Prostate gland (tissue), 2 donors: Measurements from ENCODE around the gene AKAP17A. TPM values are rescaled to one million over a fixed set of nuclear protein-coding genes. Genes with fewer than 3 reads are reported as not detected.

Source experiments
- DNase-seq: peaks from one replicate; pipeline ENCODE4 v3.0.0-alpha.2; 2019; ENCODE audit warnings: low spot score
- H3K27ac ChIP-seq, 2 donors: fragments of 200-600 bp; sonication (generic); 2 replicates each; pipeline ENCODE4 v1.5.1; 2017 to 2019
- H3K27me3 ChIP-seq: fragments of 200-600 bp; sonication (generic); replicated peaks from 2 replicates; pipeline ENCODE4 v1.5.1; 2019; ENCODE audit not compliant: insufficient read depth
- H3K36me3 ChIP-seq, 2 donors: fragments of 200-600 bp; sonication (generic); 1 replicate in 1 of 2; 2 replicates in 1 of 2; pipeline versions ENCODE4 v1.5.1 to v1.8.1; 2017 to 2019
- H3K4me1 ChIP-seq: fragments of 200-600 bp; sonication (generic); replicated peaks from 2 replicates; pipeline ENCODE4 v1.5.1; 2019
- H3K4me3 ChIP-seq, 2 donors: fragments of 200-600 bp; sonication (generic); 2 replicates each; pipeline ENCODE4 v1.5.1; 2017 to 2019
- H3K9me3 ChIP-seq: fragments of 200-600 bp; sonication (generic); 2 replicates; pipeline ENCODE4 v1.5.1; 2017
- CTCF ChIP-seq, 4 experiments: fragments of 200-600 bp in 2 of 4; fragments of 450-650 bp in 2 of 4; sonication (generic) in 2 of 4; IDR thresholded peaks; 1 replicate in 3 of 4; 2 replicates in 1 of 4; pipeline ENCODE4 v1.5.1; 2016 to 2019; ENCODE audit warnings: antibody characterized with exemption in 4 of 4, mild to moderate bottlenecking in 2 of 4, moderate library complexity in 2 of 4
- POLR2A ChIP-seq: fragments of 450-650 bp; IDR thresholded peaks from one replicate; pipeline ENCODE4 v1.6.1; 2016; ENCODE audit warnings: antibody characterized with exemption, mild to moderate bottlenecking
- POLR2AphosphoS5 ChIP-seq: sonication (generic); formaldehyde crosslinking; IDR thresholded peaks from one replicate; pipeline ENCODE4 v1.6.1; 2017; ENCODE audit warnings: antibody characterized with exemption
- WGBS: methylation state at CpG from one replicate; pipeline ENCODE4 v1.1.5; 2018; 5-methylcytosine and 5-hydroxymethylcytosine counted together
- intact Hi-C: fragments of 100-400 bp; cut with DNase I; formaldehyde crosslinking; loops from one replicate; pipeline ENCODE4 v1.14.2; 2022
- total RNA-seq, 2 donors: library from RNA; depleted of rRNA; stranded (reverse); fragments of >200 nt; gene quantifications; one replicate each; pipeline ENCODE4 v1.1.0, GENCODE V29; 2016

AKAP17A gene
- total RNA-seq, 2 donors from 2014 or later = 45.5 to 97.7 TPM

DNA sequence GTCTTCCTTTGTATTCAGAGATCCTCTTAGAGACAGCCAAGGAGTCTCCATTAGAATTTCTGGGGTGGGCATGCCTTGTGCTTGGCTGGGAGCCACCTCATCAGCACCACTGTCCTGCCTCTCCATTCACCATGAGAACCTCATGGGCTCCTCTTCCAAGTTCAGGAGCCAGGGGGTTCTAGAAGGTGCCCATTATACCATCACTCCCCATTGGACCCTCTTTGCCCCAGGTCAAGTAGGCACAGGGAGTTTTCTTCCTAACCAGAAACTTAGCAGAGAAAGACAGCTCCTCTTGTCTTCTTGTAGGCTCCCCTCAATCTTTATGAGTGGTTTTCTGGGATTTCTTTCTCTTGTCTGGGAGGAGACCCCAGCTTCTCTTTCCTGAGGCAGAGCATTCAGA, 54.6 kb downstream of the AKAP17A start:
- no peaks in the 10 kb centered on the region for H3K4me1 ChIP-seq
- no peak overlapping the region for H3K4me3 ChIP-seq
- no peak overlapping the region for H3K27ac ChIP-seq
- TF ChIP-seq POLR2A = no peak
- intact Hi-C loops = loop anchor here (10.0 kb wide), 1 partner anchor 979 kb away; no protein-coding TSS in a partner anchor
- DNase-seq = no peak
- H3K36me3 ChIP-seq = no peaks in the 10 kb centered on the region
- H3K27me3 ChIP-seq = no peaks in the 10 kb centered on the region
- H3K9me3 ChIP-seq = no peaks in the 10 kb centered on the region

- intact Hi-C loops = loop anchor here (10.0 kb wide), 1 partner anchor 975 kb away; no protein-coding TSS in a partner anchor
- Histone ChIP-seq H3K9me3 (no peaks in the 10 kb centered on the region), H3K27me3 (no peaks in the 10 kb centered on the region), H3K36me3 (no peaks in the 10 kb centered on the region), H3K27ac (no peak overlapping the region), H3K4me1 (no peaks in the 10 kb centered on the region), H3K4me3 (no peak overlapping the region)
- no peak for DNase-seq
- 12% methylated on average over 8 of the region's 8 CpGs for WGBS
- TF ChIP-seq CTCF (IDR thresholded peaks at IDR 0.05) (no peak), POLR2A (no peak), POLR2AphosphoS5 (no peak)
Observed at GRCh38 chrX:1649621-1650020, 58.2 kb downstream of the AKAP17A start.

Other genes starting within 250 kb of the AKAP17A start
- gene SLC25A6, start 199.5 kb upstream of the AKAP17A start, total RNA-seq = 100 to 1,000 TPM; 252 to 358 TPM
- gene ASMTL, start 138.7 kb upstream of the AKAP17A start, total RNA-seq = 10 to 100 TPM; 43.1 to 44.2 TPM
- gene P2RY8, start 54.4 kb upstream of the AKAP17A start, total RNA-seq = 1 to 10 TPM in 1 of 2 donors, under 1 TPM in 1; 0.59 to 1.8 TPM
- 1 to 10 TPM in 1 of 2 donors, not detected in 1; 1.0 TPM for gene ASMT, start 23.5 kb downstream of the AKAP17A start, total RNA-seq